Inferior parietal cortex (tissue), 1 donor: Measurements from ENCODE around the gene MIF4GD.
"Not testable (repeated sequence)": the region's sequence is repeated elsewhere in the genome, so short reads cannot be mapped to it uniquely, and the experiment has no call there.

Experiments used
- DNase-seq: peaks from one replicate; pipeline ENCODE4 v3.0.0-alpha.2; 2016; ENCODE audit errors: extremely low spot score

MIF4GD gene

GRCh38 chr17:75260641-75261335, 10.2 kb downstream of the MIF4GD start:
- DNase-seq: no peak

- DNase-seq: not testable (repeated sequence)
Measured at GRCh38 chr17:75257228-75257627, 13.8 kb downstream of the MIF4GD start.

GRCh38 chr17:75255954-75256698, 14.9 kb downstream of the MIF4GD start:
- DNase-seq: not testable (repeated sequence)

- no peak for DNase-seq
Measured at GRCh38 chr17:75252039-75252816, 18.8 kb downstream of the MIF4GD start.

- DNase-seq: no peak
Measured at GRCh38 chr17:75250009-75250471, 21.0 kb downstream of the MIF4GD start.

- no peak for DNase-seq
Measured at GRCh38 chr17:75249564-75249963, 21.5 kb downstream of the MIF4GD start.

- no peak for DNase-seq
Measured at GRCh38 chr17:75246404-75246803, 24.6 kb downstream of the MIF4GD start.

- no peak for DNase-seq
Measured at GRCh38 chr17:75245011-75245410, 26.0 kb downstream of the MIF4GD start.

- DNase-seq: no peak
Measured at GRCh38 chr17:75244133-75244866, 26.7 kb downstream of the MIF4GD start.

GRCh38 chr17:75242461-75243042, 28.5 kb downstream of the MIF4GD start:
- DNase-seq: no peak

GRCh38 chr17:75241996-75242460, 29.0 kb downstream of the MIF4GD start:
- DNase-seq: no peak

GRCh38 chr17:75241502-75241901, 29.5 kb downstream of the MIF4GD start:
- no peak for DNase-seq

- no peak for DNase-seq
Measured at GRCh38 chr17:75241143-75241430, 29.9 kb downstream of the MIF4GD start.

- no peak for DNase-seq
Measured at GRCh38 chr17:75240394-75241142, 30.5 kb downstream of the MIF4GD start.

GRCh38 chr17:75239778-75240393, 31.1 kb downstream of the MIF4GD start:
- DNase-seq: no peak

- DNase-seq: no peak
Measured at GRCh38 chr17:75239214-75239613, 31.8 kb downstream of the MIF4GD start.

GRCh38 chr17:75238684-75239191, 32.3 kb downstream of the MIF4GD start:
- peak; percentile 66 for DNase-seq

GRCh38 chr17:75238020-75238580, 32.9 kb downstream of the MIF4GD start:
- DNase-seq: no peak
